HG03558 (cell line): ENCODE measurements around the gene CENPX.
"Not testable (repeated sequence)": the region's sequence is repeated elsewhere in the genome, so short reads cannot be mapped to it uniquely, and the experiment has no call there.

Experiments
- ATAC-seq: cut with Tn5 transposase; IDR thresholded peaks from one replicate; pipeline ENCODE4 v1.9.1; 2021; ENCODE audit warnings: moderate number of reproducible peaks; ENCODE audit not compliant: unreplicated experiment; ENCODE audit errors: extremely low read depth

CENPX gene

DNA sequence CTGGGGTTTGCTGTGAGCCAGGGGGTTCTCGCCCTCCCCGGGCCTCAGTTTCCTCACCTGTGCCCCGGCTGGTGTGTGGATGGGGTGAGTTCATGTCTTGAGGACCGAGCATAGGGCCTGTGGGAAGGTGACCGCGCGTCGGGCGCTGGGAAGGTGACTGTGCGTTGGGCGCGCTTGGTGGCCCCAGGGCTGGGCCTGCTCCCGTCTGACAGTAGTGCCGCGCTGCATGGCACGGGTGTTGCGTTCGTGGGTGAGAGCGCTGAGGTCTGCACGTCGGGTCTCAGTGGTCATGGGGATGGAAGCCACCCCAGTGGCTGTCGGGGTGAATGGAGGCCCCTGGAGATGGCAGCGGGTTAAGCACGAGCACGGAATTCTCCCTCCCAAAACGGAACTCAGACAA, 36.1 kb downstream of the CENPX start:
- no peak for ATAC-seq

DNA sequence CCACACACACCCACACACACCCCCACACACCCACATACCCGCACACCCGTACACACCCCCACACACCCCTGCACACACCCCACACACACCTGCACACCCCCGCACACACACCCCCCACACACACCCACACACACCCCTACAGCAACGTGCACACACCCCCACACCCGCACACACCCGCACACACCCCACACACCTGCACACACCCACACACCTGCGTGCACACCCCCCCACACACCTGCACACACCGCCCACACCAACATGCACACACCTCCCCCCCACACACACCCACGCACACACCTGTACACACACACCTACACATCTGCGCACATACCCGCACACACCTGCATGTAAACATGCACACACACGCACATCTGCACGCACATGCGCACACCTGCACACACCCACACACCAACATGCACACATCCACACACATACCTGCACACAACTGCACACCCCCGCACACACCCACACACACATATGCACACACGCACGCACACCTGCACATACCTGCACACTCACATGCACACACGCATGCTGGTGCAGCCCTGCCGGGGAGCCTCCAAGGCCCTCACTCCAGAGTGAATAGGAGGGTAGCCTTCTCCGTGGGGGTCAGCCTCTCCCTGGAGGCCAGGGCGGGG, 37.8 kb downstream of the CENPX start:
- no peak for ATAC-seq

DNA sequence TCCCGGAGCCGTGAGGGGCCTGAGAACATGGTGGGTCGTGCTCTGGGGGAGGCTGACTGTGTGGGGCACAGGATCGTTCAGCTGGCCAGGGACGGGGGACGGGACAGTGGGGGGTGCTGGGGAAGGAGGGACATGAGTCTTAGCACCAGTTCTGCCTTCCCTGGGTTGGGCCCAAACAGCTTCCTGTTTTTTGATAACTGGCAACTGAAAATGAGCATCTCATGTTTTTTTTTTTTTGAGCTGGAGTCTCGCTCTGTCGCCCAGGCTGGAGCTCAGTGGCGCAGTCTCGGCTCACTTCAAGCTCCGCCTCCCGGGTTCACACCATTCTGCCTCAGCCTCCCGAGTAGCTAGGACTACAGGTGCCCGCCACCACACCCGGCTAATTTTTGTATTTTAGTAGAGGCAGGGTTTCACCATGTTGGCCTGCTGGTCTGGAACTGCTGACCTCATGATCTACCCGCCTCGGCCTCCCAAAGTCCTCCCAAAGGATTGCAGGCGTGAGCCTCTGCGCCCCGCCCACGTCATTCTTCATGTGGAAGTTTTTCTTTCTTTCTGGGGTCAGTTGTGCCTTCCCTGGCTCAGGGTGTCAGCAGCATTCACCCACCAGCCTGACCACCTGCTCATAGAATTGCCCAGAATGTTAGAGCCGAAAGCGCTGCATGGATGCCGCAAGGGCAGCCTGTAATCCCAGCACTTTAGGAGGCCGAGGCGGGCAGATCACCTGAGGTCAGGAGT, 38.9 kb downstream of the CENPX start:
- no peak for ATAC-seq

DNA sequence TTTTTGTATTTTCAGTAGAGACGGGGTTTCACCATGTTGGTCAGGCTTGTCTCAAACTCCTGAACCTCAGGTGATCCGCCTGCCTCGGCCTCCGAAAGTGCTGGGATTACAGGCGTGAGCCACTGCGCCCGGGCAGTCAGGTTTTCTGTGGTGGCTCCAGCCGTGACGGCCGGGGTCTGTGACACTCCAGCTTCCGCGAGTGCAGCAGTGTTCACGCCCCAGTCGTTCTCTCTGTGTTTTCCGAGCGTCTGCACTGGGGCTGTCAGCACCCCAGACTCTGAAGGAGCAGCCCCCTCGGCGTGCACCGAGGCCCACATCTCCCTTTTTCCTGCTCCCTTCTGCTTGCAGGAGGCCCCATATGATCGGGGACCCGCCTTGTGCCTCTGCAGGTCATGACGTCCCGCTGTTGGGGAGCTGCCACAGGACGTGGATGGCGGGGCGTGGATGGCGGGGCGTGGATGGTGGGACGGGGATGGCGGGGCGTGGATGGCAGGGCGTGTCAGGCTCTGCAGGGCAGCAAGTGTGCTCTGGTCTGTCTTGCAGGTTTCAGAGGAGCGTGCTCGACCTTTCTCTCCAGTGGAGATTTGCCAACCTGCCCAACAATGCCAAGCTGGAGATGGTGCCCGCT, 39.6 kb downstream of the CENPX start:
- no peak for ATAC-seq

DNA sequence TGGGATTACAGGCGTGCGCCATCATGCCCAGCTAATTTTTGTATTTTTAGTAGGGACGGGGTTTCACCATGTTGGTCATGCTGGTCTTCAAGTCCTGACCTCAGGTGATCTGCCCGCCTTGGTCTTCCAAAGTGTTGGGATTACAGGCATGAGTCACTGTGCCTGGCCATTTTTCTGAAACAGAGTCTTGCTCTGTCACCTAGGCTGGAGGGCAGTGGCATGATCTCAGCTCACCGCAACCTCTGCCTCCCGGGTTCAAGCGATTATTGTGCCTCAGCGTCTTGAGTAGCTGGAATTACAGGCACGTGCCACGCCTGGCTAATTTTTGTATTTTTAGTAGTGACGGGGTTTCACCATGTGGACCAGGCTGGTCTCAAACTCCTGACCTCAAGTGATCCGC, 41.2 kb downstream of the CENPX start:
- ATAC-seq = not testable (repeated sequence)

DNA sequence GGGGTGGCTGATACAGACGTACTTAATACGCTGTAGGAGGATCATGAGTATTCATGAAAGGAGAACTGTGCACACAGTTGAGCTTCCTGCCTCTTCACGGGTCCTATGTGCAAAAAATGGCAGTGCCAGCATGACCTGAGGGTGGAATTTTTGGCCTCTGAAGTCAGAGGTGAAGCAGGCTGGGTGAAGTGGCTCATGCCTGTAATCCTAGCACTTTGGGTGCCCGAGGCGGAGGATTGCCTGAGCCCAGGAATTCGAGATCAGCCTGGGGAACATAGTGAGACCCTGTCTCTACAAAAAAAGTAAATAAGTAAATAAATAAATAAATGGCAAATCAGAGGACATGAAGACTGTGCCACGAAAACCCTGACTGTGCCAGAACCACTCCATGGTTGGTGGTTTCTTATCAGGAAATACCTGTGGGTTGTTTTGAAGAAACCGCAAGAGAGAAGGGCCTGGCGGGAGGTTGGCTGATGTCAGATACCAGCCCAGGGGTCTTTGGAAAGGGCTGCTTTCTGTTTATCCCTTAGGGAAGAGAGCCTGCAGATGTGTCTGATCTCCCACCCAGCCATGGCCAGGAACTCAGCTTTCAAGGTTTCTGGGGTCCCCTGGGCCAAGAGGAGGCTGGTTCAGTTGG, 41.9 kb downstream of the CENPX start:
- no peak for ATAC-seq

DNA sequence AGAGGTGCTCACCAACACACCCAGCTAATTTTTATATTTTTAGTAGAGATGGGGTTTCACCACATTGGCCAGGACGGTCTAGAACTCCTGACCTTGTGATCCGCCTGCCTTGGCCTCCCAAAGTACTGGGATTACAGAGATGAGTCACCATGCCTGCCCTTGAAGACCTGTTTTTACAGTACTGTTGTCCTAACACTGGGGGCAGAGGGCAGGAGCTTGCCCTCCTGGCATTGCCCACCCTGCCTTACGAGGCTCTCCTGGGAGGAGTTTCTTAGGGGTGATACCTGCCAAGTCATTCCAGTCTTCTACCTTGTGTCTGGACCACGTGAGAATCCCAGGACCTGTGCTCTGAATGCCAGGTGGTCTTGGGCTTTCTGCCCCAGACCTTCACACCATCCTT, 42.6 kb downstream of the CENPX start:
- ATAC-seq = no peak

DNA sequence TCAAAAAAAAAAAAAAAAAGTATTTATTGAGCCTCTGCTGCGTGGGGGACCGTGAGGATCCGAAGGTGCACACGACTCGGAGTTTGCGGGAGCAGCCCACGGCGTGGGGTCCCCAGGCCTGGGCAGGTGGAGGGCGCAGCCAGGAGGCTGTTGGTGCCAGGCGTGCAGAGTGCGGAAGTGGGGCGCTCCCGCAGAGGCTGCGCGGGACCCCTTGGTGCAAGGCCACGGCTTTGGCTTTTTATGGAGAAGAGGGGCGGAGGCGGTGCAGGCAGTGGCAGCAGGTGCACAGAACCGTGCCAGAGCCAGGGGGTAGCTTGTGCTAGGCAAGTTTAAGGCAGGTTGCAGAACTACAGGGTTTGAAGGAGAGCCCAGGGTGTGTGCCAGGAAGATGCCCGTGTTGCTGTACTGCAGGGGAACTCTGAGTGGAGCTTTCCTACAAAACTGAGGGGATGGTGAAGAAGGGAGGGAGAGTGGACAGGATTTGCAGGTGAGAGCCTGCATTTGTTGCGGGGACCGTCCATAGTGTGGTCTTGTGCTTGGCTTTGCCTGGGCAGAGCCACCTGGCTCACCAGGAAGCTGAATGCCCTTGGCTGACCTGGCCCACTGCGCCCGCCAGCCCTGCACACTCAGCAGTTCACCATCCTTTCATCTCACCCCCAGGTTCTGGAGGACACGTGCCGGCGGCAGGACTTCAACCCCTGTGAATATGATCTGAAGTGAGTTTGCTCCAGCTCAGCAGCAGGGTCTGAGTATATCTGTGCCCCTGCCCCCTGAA, 44.0 kb downstream of the CENPX start:
- no peak for ATAC-seq

DNA sequence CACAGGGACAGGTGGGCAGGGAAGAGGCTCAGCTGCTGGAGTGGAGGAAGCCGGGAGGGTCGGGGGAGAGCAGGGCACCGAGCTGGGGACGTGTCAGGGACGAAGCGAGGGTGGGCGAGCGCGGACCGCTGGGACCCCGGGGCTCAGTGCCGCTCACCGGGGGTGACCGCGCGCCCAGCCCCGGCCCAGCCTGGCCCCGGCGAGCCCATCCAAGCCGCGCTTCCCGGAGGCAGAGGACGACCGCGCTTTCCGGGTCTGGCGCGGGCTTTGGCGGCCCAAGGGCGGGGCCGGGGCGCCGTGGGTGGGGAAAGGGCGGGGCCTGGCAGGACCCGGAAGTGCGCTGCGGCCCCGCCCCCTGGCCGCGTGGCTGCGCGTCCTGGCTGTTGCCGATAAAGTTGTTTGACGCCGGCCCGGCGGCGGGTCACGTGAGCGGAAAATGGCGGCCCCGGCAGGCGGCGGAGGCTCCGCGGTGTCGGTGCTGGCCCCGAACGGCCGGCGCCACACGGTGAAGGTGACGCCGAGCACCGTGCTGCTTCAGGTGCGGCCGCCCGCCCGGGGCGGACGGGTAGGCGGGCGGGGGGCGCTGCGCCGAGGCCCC, 45.4 kb downstream of the CENPX start, which contains the start of gene ASPSCR1:
Gene ASPSCR1 (plus strand): TSS at position 419 of the 598 bp plus-strand sequence. CDS start 18 bp downstream, at position 437.
- peak; percentile 53 for ATAC-seq

DNA sequence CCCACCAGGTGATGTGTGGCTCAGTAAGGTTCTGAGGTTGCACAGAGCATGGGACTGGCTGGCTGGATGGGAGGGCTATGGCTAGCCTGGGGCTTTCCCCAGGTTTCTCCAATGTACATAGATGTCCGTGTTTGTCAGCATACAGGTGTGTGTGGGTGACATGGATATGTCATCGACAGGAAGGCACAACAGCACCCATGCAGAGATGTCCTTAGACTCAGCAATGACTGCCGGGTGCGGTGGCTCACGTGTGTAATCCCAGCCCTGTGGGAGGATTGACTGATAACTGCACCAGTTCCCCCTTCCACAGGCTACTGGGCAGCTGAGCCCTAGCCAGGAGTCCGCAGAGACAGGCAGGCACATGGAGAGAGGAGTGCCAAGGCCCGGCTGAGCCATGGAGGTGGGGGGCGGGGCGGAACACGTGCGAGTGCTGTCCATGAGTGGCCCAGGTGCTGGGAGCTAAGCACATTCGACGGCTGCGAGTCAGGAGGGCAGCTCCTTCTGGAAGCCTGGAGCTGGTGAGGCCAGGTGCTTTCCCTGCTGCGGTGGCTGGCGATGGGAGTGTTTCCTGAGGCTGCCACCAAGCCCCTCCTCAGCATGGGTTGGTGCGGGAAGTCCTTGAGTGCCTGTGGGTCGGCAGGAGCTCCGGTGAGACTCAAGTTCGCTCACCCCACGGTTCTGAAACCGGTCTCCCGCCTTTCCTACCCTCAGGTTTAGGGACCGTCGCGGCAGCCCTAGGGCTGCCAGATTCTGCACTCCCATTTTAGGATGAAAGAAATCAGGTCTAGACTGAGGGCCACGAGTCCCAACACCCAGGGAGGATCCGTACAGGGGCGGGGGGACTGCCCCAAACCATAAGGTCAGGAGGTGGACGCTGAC, 46.1 kb downstream of the CENPX start:
- ATAC-seq = no peak

DNA sequence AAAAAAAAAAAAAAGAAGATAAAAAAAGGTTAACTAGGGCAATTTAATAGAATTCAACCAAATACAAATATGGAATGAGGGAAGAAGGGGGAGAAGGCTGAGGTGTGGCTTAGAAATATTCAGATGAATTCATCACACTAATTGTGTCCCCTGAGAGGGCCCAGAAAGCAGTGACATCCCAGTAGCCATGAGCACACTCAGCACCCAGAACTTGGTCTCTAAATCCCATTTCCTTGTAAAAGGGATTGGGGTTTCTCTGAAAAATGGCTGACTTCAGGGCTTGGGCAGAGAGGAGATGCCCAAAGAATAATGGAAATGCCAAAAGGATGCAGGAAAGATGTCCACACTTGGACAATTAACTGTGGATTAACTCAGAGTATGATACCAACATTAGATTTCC, 49.2 kb downstream of the CENPX start:
- ATAC-seq = no peak

DNA sequence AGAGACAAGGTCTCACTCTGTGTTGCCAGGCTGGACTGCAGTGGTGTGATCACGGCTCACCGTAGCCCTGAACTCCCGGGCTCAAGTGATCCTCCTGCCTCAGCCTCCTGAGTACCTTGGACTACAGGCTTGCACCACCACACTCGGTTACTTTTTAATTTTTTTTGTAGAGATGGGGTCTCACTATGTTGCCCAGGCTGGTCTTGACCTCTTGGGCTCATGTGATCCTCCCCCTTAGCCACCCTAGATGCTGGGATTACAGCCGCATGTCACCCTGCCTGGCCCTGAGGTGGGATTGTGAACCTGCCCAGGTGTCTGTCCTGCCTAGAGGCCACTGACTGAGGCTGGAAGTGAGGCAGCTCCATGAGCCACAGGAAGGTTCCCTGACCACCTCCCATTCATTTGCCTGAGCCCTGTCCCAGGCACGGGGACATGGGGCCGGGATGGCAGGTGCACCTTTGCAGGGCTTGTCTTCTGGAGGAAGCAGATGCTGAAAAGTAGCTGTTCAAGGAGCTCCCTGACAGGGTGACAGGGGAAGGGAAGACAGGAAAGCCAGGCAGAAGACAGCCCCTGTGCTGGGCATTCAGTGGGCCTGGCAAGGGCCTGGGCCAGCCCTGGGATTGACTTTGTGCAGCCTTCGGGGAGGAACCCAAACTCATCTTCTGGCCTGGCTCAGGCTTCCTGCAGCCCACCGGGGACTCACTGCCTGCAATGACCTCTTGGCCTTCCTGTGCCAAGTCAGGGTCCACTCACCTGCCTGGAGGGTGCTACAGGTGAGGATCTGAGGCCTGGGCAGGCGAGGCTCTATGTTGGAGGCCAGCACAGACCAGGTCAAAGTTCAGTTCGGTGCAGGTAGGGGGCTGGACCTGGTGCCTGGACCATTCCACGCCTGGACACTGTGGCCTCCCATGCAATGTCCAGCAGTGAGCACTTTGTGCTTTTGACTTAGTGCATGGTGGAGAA, 53.5 kb downstream of the CENPX start:
- no peak for ATAC-seq
